Measurements from ENCODE around the gene BHLHE23.

DNA sequence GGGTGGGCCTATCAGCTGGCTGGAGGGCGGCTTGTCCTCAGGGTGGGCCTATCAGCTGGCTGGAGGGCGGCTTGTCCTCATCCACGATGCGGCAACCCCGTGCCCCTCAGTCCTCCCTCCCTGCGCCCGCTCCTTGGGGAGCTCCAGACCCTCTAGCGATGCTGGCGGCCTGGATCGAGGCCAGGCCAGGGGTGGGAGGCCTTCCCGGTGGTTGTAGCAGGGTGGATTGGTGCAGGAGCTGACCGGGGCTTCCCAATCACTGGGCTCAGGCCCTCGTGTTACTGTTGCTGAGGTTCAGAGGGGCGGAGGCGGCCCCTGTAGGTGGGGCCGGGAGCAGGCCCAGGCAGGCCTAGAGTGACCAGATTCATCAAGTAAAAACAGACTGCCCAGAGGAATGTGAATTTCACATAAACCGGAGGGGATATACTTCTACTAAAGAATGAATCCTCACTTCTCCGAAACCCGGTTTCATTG is 45.4 kb downstream of the BHLHE23 start:
- no peak for TF ChIP-seq EZH2 (IDR thresholded peaks at IDR 0.05; ENCODE audit: low read length, missing control alignments)
- TF ChIP-seq, protein P1, sequence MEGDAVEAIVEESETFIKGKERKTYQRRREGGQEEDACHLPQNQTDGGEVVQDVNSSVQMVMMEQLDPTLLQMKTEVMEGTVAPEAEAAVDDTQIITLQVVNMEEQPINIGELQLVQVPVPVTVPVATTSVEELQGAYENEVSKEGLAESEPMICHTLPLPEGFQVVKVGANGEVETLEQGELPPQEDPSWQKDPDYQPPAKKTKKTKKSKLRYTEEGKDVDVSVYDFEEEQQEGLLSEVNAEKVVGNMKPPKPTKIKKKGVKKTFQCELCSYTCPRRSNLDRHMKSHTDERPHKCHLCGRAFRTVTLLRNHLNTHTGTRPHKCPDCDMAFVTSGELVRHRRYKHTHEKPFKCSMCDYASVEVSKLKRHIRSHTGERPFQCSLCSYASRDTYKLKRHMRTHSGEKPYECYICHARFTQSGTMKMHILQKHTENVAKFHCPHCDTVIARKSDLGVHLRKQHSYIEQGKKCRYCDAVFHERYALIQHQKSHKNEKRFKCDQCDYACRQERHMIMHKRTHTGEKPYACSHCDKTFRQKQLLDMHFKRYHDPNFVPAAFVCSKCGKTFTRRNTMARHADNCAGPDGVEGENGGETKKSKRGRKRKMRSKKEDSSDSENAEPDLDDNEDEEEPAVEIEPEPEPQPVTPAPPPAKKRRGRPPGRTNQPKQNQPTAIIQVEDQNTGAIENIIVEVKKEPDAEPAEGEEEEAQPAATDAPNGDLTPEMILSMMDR (conservative IDR thresholded peaks at IDR 0.05 in 1 of 2, IDR thresholded peaks at IDR 0.05 in 1 of 2; ENCODE audit: low read depth in 1 of 2, low read length in 2 of 2), result no peak
